ENCODE measurements around the gene SLC22A23. TPM values are rescaled to one million over a fixed set of nuclear protein-coding genes. Genes with fewer than 3 reads are reported as not detected.

SLC22A23 gene
- total RNA-seq, 1 donor from 2014 or later, result 0.52 TPM

- no peak overlapping the region for H3K4me3 ChIP-seq (ENCODE audit: low read depth, low read length)
- TF ChIP-seq, protein P1, sequence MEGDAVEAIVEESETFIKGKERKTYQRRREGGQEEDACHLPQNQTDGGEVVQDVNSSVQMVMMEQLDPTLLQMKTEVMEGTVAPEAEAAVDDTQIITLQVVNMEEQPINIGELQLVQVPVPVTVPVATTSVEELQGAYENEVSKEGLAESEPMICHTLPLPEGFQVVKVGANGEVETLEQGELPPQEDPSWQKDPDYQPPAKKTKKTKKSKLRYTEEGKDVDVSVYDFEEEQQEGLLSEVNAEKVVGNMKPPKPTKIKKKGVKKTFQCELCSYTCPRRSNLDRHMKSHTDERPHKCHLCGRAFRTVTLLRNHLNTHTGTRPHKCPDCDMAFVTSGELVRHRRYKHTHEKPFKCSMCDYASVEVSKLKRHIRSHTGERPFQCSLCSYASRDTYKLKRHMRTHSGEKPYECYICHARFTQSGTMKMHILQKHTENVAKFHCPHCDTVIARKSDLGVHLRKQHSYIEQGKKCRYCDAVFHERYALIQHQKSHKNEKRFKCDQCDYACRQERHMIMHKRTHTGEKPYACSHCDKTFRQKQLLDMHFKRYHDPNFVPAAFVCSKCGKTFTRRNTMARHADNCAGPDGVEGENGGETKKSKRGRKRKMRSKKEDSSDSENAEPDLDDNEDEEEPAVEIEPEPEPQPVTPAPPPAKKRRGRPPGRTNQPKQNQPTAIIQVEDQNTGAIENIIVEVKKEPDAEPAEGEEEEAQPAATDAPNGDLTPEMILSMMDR (conservative IDR thresholded peaks at IDR 0.05; ENCODE audit: low read depth, low read length), result no peak
- DNase-seq (ENCODE audit: low read depth), result no peak
These were observed 142.0 kb downstream of the SLC22A23 start for GRCh38 chr6:3314621-3315467.

GRCh38 chr6:3314176-3314575 lies 142.7 kb downstream of the SLC22A23 start:
- TF ChIP-seq, protein P1 (conservative IDR thresholded peaks at IDR 0.05; ENCODE audit: low read depth, low read length), result no peak
- no peak overlapping the region for H3K4me3 ChIP-seq (ENCODE audit: low read depth, low read length)
- DNase-seq (ENCODE audit: low read depth), result no peak

- H3K4me3 ChIP-seq (ENCODE audit: low read depth, low read length), result no peak overlapping the region
- DNase-seq (ENCODE audit: low read depth), result no peak
- TF ChIP-seq, protein P1 (conservative IDR thresholded peaks at IDR 0.05; ENCODE audit: low read depth, low read length), result no peak
These were observed 144.1 kb downstream of the SLC22A23 start for GRCh38 chr6:3312604-3313231.

- DNase-seq (ENCODE audit: low read depth), result no peak
- TF ChIP-seq, protein P1 (conservative IDR thresholded peaks at IDR 0.05; ENCODE audit: low read depth, low read length), result no peak
These were observed 145.0 kb downstream of the SLC22A23 start for GRCh38 chr6:3311826-3312225.

DNA sequence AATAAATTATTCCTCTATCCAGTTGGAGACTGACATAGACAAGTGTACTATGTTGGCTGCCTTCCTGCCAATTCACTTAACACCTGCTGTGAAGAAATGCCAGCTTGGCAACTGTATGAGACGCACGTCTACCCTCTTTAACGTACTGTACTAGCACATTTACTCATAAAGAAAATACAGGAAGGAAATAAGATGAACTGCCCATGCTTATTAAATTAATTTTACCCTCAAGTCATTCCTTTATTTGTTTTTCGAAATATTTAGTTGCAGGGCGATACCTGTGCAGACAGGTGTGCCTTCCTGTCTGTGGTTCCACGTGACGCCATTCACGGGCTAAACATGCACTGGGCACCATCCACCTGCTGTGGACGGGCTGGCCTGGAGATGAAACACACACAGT lies 146.1 kb downstream of the SLC22A23 start:
- H3K4me3 ChIP-seq (ENCODE audit: low read depth, low read length), result no peak overlapping the region
- TF ChIP-seq, protein P1 (conservative IDR thresholded peaks at IDR 0.05; ENCODE audit: low read depth, low read length), result no peak
- no peak for DNase-seq (ENCODE audit: low read depth)

More at GRCh38 chr6:3311826-3312225, 145.0 kb downstream of the SLC22A23 start:
- no peak overlapping the region for H3K4me3 ChIP-seq (ENCODE audit: low read depth, low read length)

- DNase-seq (ENCODE audit: low read depth), result no peak
- TF ChIP-seq, protein P1 (conservative IDR thresholded peaks at IDR 0.05; ENCODE audit: low read depth, low read length), result no peak
These were observed 146.8 kb downstream of the SLC22A23 start for GRCh38 chr6:3310051-3310448.

More at GRCh38 chr6:3310051-3310448, 146.8 kb downstream of the SLC22A23 start:
- no peak overlapping the region for H3K4me3 ChIP-seq (ENCODE audit: low read depth, low read length)
